ENCODE data around the gene LSAMP.

The LSAMP gene

GRCh38 chr3:116301422-116301821, 143.9 kb downstream of the LSAMP start:
- H3K27ac ChIP-seq, result no peak overlapping the region
- no peak for DNase-seq (ENCODE audit: low read depth, low spot score)

- H3K27ac ChIP-seq, result no peak overlapping the region
- DNase-seq (ENCODE audit: low read depth, low spot score), result no peak
These were observed 145.1 kb downstream of the LSAMP start for GRCh38 chr3:116300226-116300625.

GRCh38 chr3:116299646-116300081, 145.6 kb downstream of the LSAMP start:
- DNase-seq (ENCODE audit: low read depth, low spot score), result no peak
- no peak overlapping the region for H3K27ac ChIP-seq

GRCh38 chr3:116298151-116298550, 147.1 kb downstream of the LSAMP start:
- DNase-seq (ENCODE audit: low read depth, low spot score), result no peak
- H3K27ac ChIP-seq, result no peak overlapping the region

- no peak for DNase-seq (ENCODE audit: low read depth, low spot score)
- no peak overlapping the region for H3K27ac ChIP-seq
These were observed 154.1 kb downstream of the LSAMP start for GRCh38 chr3:116291141-116291540.

- DNase-seq (ENCODE audit: low read depth, low spot score), result no peak
- no peak overlapping the region for H3K27ac ChIP-seq
These were observed 156.8 kb downstream of the LSAMP start for GRCh38 chr3:116288485-116288884.

- no peak overlapping the region for H3K27ac ChIP-seq
These were observed 159.4 kb downstream of the LSAMP start for GRCh38 chr3:116285781-116286421.

GRCh38 chr3:116281313-116282143, 163.8 kb downstream of the LSAMP start:
- no peak for DNase-seq (ENCODE audit: low read depth, low spot score)
- H3K27ac ChIP-seq, result no peak overlapping the region

More at GRCh38 chr3:116285781-116286421, 159.4 kb downstream of the LSAMP start:
- no peak for DNase-seq (ENCODE audit: low read depth, low spot score)

GRCh38 chr3:116280130-116280740, 165.1 kb downstream of the LSAMP start:
- no peak overlapping the region for H3K27ac ChIP-seq
- DNase-seq (ENCODE audit: low read depth, low spot score), result no peak

- no peak overlapping the region for H3K27ac ChIP-seq
- DNase-seq (ENCODE audit: low read depth, low spot score), result no peak
These were observed 168.6 kb downstream of the LSAMP start for GRCh38 chr3:116276675-116277074.

- H3K27ac ChIP-seq, result no peak overlapping the region
- DNase-seq (ENCODE audit: low read depth, low spot score), result no peak
These were observed 175.2 kb downstream of the LSAMP start for GRCh38 chr3:116270056-116270455.

- DNase-seq (ENCODE audit: low read depth, low spot score), result no peak
- no peak overlapping the region for H3K27ac ChIP-seq
These were observed 178.2 kb downstream of the LSAMP start for GRCh38 chr3:116267116-116267515.

GRCh38 chr3:116265976-116266584, 179.2 kb downstream of the LSAMP start:
- H3K27ac ChIP-seq, result no peak overlapping the region
- DNase-seq (ENCODE audit: low read depth, low spot score), result no peak

GRCh38 chr3:116265320-116265695, 180.0 kb downstream of the LSAMP start:
- no peak overlapping the region for H3K27ac ChIP-seq
- DNase-seq (ENCODE audit: low read depth, low spot score), result no peak

- DNase-seq (ENCODE audit: low read depth, low spot score), result no peak
- H3K27ac ChIP-seq, result no peak overlapping the region
These were observed 180.6 kb downstream of the LSAMP start for GRCh38 chr3:116264546-116265319.

- no peak for DNase-seq (ENCODE audit: low read depth, low spot score)
- H3K27ac ChIP-seq, result no peak overlapping the region
These were observed 181.3 kb downstream of the LSAMP start for GRCh38 chr3:116263842-116264545.

GRCh38 chr3:116260491-116260890, 184.8 kb downstream of the LSAMP start:
- no peak for DNase-seq (ENCODE audit: low read depth, low spot score)
- no peak overlapping the region for H3K27ac ChIP-seq

GRCh38 chr3:116259984-116260383, 185.3 kb downstream of the LSAMP start:
- no peak for DNase-seq (ENCODE audit: low read depth, low spot score)

GRCh38 chr3:116256843-116257485, 188.3 kb downstream of the LSAMP start:
- no peak for DNase-seq (ENCODE audit: low read depth, low spot score)
- H3K27ac ChIP-seq, result no peak overlapping the region

More at GRCh38 chr3:116259984-116260383, 185.3 kb downstream of the LSAMP start:
- H3K27ac ChIP-seq, result no peak overlapping the region
